LNCAP (cell line): ENCODE measurements around the gene PEMT.

Experiments
- CTCF ChIP-seq: fragments of 450-650 bp; IDR thresholded peaks from 2 replicates; pipeline ENCODE4 v1.5.1; 2017; ENCODE audit warnings: mild to moderate bottlenecking

Gene PEMT

GRCh38 chr17:17510456-17511292 is 80.8 kb downstream of the PEMT start:
- no peak for TF ChIP-seq CTCF

GRCh38 chr17:17509601-17510425 is 81.7 kb downstream of the PEMT start:
- TF ChIP-seq CTCF: no peak

- TF ChIP-seq CTCF: no peak
Observed at GRCh38 chr17:17508646-17509591, 82.6 kb downstream of the PEMT start.

GRCh38 chr17:17508019-17508535 is 83.4 kb downstream of the PEMT start:
- no peak for TF ChIP-seq CTCF

GRCh38 chr17:17507465-17508011 is 84.0 kb downstream of the PEMT start:
- TF ChIP-seq CTCF: no peak

- no peak for TF ChIP-seq CTCF
Observed at GRCh38 chr17:17506893-17507464, 84.5 kb downstream of the PEMT start.
